RCC 7860 (cell line): ENCODE results near the gene DACH1.
"Not testable (repeated sequence)": the region's sequence is repeated elsewhere in the genome, so short reads cannot be mapped to it uniquely, and the experiment has no call there.

Experiments used
- DNase-seq: peaks from one replicate; pipeline ENCODE4 v3.0.0-alpha.2; 2015; ENCODE audit warnings: low spot score
- FAIRE-seq: peaks from 2 replicates; lab custom pipeline; 2012; peaks lifted over from hg19 to GRCh38; lab: Jason Lieb, UNC

Gene DACH1

GRCh38 chr13:71785361-71785760, 81.6 kb downstream of the DACH1 start:
- DNase-seq (no peak), FAIRE-seq (no peak)

GRCh38 chr13:71780546-71780945, 86.5 kb downstream of the DACH1 start:
- no peak for FAIRE-seq
- no peak for DNase-seq

GRCh38 chr13:71778998-71779397, 88.0 kb downstream of the DACH1 start:
- FAIRE-seq, result peak; percentile 38
- not testable (repeated sequence) for DNase-seq

GRCh38 chr13:71775966-71776365, 91.0 kb downstream of the DACH1 start:
- no peak for FAIRE-seq
- DNase-seq, result no peak

GRCh38 chr13:71774863-71775262, 92.1 kb downstream of the DACH1 start:
- DNase-seq (no peak), FAIRE-seq (no peak)

- DNase-seq (no peak), FAIRE-seq (no peak)
These were observed 93.5 kb downstream of the DACH1 start for GRCh38 chr13:71773531-71773930.

- FAIRE-seq (no peak), DNase-seq (no peak)
These were observed 94.6 kb downstream of the DACH1 start for GRCh38 chr13:71772361-71772760.

- DNase-seq (no peak), FAIRE-seq (no peak)
These were observed 95.9 kb downstream of the DACH1 start for GRCh38 chr13:71771144-71771543.

GRCh38 chr13:71770710-71771109, 96.3 kb downstream of the DACH1 start:
- FAIRE-seq (no peak), DNase-seq (no peak)

- no peak for DNase-seq
- FAIRE-seq, result no peak
These were observed 98.1 kb downstream of the DACH1 start for GRCh38 chr13:71768881-71769280.

GRCh38 chr13:71759651-71760511, 107.1 kb downstream of the DACH1 start:
- no peak for FAIRE-seq
- no peak for DNase-seq

- DNase-seq (no peak), FAIRE-seq (no peak)
These were observed 108.2 kb downstream of the DACH1 start for GRCh38 chr13:71758828-71759227.

GRCh38 chr13:71754407-71754974, 112.5 kb downstream of the DACH1 start:
- FAIRE-seq, result no peak
- no peak for DNase-seq

- DNase-seq, result no peak
- no peak for FAIRE-seq
These were observed 114.1 kb downstream of the DACH1 start for GRCh38 chr13:71752775-71753513.

GRCh38 chr13:71751073-71751472, 115.9 kb downstream of the DACH1 start:
- DNase-seq, result no peak
- no peak for FAIRE-seq

GRCh38 chr13:71730267-71730666, 136.7 kb downstream of the DACH1 start:
- DNase-seq (no peak), FAIRE-seq (no peak)

- DNase-seq (no peak), FAIRE-seq (no peak)
These were observed 137.6 kb downstream of the DACH1 start for GRCh38 chr13:71729441-71729840.

- DNase-seq (no peak), FAIRE-seq (no peak)
These were observed 139.3 kb downstream of the DACH1 start for GRCh38 chr13:71727662-71728061.

GRCh38 chr13:71727042-71727441, 140.0 kb downstream of the DACH1 start:
- DNase-seq, result no peak
- no peak for FAIRE-seq

GRCh38 chr13:71722206-71722605, 144.8 kb downstream of the DACH1 start:
- DNase-seq, result no peak
- FAIRE-seq, result no peak

- FAIRE-seq (no peak), DNase-seq (no peak)
These were observed 145.9 kb downstream of the DACH1 start for GRCh38 chr13:71721104-71721503.

GRCh38 chr13:71718931-71719330, 148.1 kb downstream of the DACH1 start:
- no peak for FAIRE-seq
- DNase-seq, result no peak
